ENCODE results near the gene UVSSA.
A peak's percentile ranks its signal among the peaks of the same experiment; 100 is the strongest.
"Not testable (repeated sequence)": the region's sequence is repeated elsewhere in the genome, so short reads cannot be mapped to it uniquely, and the experiment has no call there.

Gene UVSSA

DNA sequence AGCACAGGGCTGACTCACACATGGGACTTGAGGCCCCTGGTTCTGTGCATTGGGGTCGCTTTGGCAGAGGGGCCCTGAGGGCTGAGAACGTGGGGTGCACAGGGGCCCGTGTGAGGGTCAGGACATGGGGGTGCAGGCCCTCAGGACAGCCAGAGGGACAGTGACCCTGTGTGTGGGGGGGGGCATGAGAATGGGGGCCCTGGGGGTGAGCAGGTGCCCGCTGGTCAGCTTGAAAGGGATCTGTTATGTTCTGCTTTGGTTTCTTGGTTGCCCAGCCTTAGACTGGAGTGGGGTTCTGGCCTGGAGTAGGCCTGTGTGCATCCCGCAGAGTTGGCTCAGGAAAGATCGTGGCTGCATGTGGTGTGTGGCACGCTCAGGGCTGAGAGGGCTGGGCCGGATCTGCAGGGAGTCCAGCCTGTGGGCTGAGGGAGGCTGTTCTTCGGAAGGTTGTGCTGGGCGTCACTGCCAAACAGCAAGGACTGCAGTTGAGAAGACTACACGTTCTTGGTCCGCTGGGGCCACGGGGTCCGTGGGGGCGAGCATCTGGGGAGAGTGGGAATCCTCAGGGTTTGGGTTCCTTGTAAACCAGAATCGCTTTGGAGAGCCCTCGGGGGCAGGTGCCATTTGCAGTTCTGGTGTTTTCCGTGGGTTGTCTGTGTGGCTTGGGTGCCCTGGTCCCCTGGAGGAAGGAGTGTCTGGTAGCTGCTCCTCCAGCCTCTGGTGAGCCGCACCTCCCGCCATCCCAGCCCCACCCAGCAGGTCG lies 15.2 kb upstream of the UVSSA start:
- Mint-ChIP-seq H3K4me3 (no peak overlapping the region), H3K4me1 (ENCODE audit: low read depth) (peaks cover 58% of the 10 kb centered on the region), H3K9me3 (peaks cover 6% of the 10 kb centered on the region), H3K27me3 (no peaks in the 10 kb centered on the region), H3K36me3 (ENCODE audit: low read depth) (peaks cover 22% of the 10 kb centered on the region), H3K27ac (peak overlapping the region; percentile 66)
- intact Hi-C loops (cut with micrococcal nuclease): no loop called here

DNA sequence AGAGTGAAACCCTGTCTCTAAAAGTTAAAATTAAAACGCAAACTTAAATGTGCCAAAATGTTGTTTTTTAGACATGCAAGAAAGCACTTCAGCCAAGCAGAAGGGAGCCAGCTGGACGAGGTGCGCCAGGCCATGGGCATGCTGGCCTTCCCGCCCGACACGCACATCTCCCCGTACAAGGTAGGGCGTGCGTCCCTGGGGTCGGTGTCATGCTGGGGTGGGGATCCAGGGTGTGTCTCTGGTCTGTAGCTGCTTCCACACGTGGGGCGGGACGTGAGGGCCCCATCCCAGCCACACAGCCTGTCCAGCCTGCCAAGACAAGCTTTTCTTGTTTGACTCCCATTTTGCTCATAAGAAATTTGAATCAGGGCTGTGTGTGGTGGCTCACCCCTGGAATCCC lies 14.3 kb upstream of the UVSSA start:
- Mint-ChIP-seq H3K36me3 (ENCODE audit: low read depth) (peaks cover 31% of the 10 kb centered on the region), H3K4me3 (no peak overlapping the region), H3K27ac (peak overlapping the region; percentile 66), H3K27me3 (no peaks in the 10 kb centered on the region), H3K9me3 (peaks cover 6% of the 10 kb centered on the region), H3K4me1 (ENCODE audit: low read depth) (peaks cover 58% of the 10 kb centered on the region)
- intact Hi-C loops (cut with micrococcal nuclease): no loop called here

DNA sequence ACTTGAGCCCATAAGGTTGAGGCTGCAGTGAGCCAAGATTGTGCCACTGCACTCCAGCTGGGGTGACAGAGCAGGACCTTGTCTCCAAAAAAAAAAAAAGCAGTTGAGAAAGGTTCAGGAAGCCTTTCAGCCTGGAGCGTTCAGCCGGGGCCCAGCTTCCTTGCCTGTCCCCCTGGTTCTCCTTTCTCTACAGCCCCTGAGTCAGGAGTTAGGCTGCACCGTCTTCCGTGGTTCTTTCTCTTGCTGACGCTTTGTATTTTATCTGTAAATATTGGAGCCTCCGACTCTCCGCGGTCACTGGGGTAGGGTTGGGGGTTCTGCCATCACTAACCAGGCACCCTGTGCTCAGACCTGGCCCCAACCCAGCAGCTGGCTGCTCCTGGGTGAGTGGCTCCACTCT lies 13.8 kb upstream of the UVSSA start:
- Mint-ChIP-seq H3K4me1 (ENCODE audit: low read depth) (peaks cover 58% of the 10 kb centered on the region), H3K36me3 (ENCODE audit: low read depth) (peaks cover 36% of the 10 kb centered on the region), H3K4me3 (peak overlapping the region; percentile 47), H3K27me3 (no peaks in the 10 kb centered on the region), H3K27ac (peak overlapping the region; percentile 66), H3K9me3 (peaks cover 6% of the 10 kb centered on the region)
- intact Hi-C loops (cut with micrococcal nuclease): no loop called here

DNA sequence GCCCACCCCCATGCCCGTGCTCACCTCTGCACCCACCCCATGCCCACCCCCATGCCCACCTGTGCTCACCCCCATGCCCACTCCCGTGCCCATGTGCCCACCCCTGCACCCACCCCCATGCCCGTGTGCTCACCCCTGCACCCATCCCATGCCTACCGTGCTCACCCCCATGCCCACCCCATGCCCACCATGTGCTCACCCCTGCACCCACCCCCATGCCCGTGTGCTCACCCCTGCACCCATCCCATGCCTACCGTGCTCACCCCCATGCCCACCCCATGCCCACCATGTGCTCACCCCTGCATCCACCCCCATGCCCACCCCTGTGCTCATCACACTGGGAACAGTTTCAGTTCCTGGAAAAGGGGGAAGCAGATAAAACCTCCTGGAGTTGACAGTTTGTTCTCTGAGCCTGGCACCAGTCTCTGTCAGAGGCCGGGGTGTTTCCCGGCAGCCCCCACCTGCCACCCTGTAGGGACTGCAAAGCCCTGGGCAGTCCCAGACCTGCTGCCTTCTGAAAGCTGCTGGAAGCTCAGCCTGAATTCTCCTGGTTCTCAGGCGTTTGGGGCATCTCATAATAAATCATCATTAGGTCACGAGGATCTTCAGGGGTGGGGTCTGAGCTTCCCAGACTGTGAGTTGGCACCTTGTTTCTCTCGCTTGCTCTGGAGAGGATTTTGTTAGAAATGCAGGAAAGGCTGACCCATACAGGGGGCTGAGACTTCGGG lies 13.0 kb upstream of the UVSSA start:
- Mint-ChIP-seq H3K36me3 (ENCODE audit: low read depth) (peaks cover 44% of the 10 kb centered on the region), H3K4me1 (ENCODE audit: low read depth) (peaks cover 58% of the 10 kb centered on the region), H3K4me3 (peak overlapping the region; percentile 25), H3K27ac (peak overlapping the region; percentile 80), H3K9me3 (peaks cover 10% of the 10 kb centered on the region)
- H3K27me3 Mint-ChIP-seq; intact Hi-C loops (cut with micrococcal nuclease): not testable (repeated sequence)

DNA sequence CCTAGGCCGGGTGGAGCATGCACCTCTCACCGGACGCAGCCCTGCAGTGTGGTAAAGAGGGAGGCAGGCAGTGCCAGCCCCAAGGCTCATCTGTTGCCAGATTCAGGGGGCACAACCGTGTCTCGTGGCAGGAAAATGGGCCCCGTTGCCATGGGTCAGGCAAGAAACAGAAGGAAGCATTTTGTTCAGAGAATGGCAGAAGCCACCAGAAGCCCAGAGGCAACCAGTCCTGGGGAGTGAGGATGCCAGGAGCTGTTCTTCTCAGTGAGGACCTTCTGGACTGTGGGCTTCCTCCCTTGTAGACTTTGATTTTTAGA lies 12.5 kb upstream of the UVSSA start:
- no peaks in the 10 kb centered on the region for H3K27me3 Mint-ChIP-seq
- peaks cover 49% of the 10 kb centered on the region for H3K36me3 Mint-ChIP-seq (ENCODE audit: low read depth)
- peak overlapping the region; percentile 25 for H3K4me3 Mint-ChIP-seq
- peaks cover 15% of the 10 kb centered on the region for H3K9me3 Mint-ChIP-seq
- peaks cover 53% of the 10 kb centered on the region for H3K4me1 Mint-ChIP-seq (ENCODE audit: low read depth)
- intact Hi-C loops (cut with micrococcal nuclease): no loop called here
- peak overlapping the region; percentile 80 for H3K27ac Mint-ChIP-seq

DNA sequence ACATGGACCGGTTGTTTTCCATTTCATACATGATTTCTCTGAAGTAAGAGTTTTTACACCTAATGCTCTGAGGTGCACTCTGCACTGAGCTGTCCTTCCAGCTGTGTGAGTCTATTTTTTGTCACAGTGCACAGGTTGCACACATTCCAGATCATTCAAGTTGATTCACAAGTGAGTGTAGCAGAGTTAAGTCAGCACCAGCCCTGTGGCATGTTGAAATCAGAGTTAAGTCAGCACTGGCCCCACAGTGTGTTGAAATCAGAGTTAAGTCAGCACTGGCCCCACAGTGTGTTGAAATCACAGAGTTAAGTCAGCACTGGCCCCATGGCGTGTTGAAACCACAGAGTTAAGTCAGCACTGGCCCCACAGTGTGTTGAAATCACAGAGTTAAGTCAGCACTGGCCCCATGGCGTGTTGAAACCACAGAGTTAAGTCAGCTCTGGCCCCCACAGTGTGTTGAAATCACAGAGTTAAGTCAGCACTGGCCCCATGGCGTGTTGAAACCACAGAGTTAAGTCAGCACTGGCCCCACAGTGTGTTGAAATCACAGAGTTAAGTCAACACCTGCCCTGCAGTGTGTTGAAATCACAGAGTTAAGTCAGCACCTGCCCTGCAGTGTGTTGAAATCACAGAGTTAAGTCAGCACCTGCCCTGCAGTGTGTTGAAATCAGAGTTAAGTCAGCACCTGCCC lies 11.7 kb upstream of the UVSSA start:
- intact Hi-C loops (cut with micrococcal nuclease); H3K4me3 Mint-ChIP-seq; H3K27me3 Mint-ChIP-seq: not testable (repeated sequence)
- Mint-ChIP-seq H3K27ac (peak overlapping the region; percentile 80), H3K4me1 (ENCODE audit: low read depth) (peaks cover 49% of the 10 kb centered on the region), H3K9me3 (peaks cover 15% of the 10 kb centered on the region), H3K36me3 (ENCODE audit: low read depth) (peaks cover 57% of the 10 kb centered on the region)

DNA sequence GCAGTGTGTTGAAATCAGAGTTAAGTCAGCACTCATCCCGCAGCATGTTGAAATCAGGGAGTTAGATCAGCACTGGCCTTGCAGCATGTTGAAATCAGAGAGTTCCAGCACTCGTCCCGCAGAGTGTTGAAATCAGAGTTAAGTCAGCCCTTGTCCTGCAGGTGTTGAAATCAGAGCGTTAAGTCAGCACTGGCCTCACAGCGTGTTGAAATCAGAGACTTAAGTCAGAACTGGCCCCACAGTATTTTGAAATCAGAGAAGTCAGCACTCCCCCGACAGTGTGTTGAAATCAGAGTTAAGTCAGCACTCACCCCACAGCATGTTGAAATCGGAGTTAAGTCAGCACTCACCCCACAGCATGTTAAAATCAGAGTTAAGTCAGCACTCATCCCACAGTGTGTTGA lies 10.9 kb upstream of the UVSSA start:
- Mint-ChIP-seq H3K36me3 (ENCODE audit: low read depth) (peaks cover 65% of the 10 kb centered on the region), H3K9me3 (peaks cover 15% of the 10 kb centered on the region), H3K4me1 (ENCODE audit: low read depth) (peaks cover 43% of the 10 kb centered on the region), H3K4me3 (no peak overlapping the region), H3K27me3 (no peaks in the 10 kb centered on the region), H3K27ac (no peak overlapping the region)
- intact Hi-C loops (cut with micrococcal nuclease): no loop called here

DNA sequence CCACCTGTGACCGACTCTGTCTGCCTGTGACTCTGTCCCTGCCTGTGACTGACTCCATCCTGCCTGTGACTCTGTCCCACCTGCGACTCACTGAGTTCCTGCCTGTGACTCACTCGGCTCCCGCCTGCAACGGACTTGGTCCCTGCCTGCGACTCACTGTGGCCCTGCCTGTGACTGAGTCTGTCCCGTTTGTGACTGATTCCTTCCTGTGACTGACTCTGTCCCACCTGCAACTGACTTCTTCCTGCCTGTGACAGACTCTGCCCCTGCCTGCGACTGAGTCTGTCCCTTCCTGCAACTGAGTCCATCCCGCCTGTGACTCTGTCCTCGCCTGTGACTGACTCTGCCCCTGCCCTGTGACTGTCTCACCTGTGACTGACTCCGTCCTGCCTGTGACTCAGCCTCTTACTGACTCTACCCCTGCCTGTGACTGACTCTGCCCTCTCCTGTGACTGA lies 9.6 kb upstream of the UVSSA start:
- H3K27ac Mint-ChIP-seq: no peak overlapping the region
- H3K27me3 Mint-ChIP-seq: no peaks in the 10 kb centered on the region
- peaks cover 73% of the 10 kb centered on the region for H3K36me3 Mint-ChIP-seq (ENCODE audit: low read depth)
- H3K4me3 Mint-ChIP-seq: no peak overlapping the region
- H3K9me3 Mint-ChIP-seq: peaks cover 15% of the 10 kb centered on the region
- peaks cover 38% of the 10 kb centered on the region for H3K4me1 Mint-ChIP-seq (ENCODE audit: low read depth)
- intact Hi-C loops (cut with micrococcal nuclease): no loop called here

DNA sequence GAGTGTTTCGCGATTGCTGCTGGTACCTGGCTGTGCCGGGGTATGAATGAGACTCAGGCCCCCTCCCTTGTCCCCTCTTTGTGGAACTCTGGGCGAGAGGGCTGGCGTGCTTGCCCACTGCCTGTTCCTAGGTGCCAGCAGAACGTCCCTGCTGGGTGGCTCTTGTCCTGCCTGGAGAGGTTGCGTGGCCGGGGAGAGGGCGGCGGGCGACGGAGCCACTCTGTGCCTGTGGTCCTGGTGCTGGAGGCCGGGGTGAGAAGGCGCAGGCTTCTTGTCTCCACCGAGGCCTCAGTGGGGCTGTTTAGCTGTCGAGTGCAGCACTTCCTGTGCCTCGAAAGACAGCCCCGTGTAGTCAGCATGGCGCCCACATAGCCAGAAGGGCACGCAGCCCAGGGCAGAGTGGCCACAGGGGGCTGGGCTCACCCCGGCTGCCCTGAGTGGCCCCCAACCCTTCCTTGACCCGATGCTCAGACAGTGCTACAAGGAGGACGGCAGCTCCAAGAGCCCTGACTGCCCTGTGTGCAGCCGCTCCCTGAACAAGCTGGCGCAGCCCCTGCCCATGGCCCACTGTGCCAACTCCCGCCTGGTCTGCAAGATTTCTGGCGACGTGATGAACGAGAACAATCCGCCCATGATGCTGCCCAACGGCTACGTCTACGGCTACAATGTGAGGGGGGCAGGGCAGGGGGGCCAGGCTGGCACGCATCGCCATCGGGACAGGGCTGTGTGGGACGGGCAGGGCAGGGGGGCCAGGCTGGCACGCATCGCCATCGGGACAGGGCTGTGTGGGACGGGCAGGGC lies 8.9 kb upstream of the UVSSA start:
- Mint-ChIP-seq H3K4me3 (no peak overlapping the region), H3K27me3 (no peaks in the 10 kb centered on the region), H3K4me1 (ENCODE audit: low read depth) (peaks cover 30% of the 10 kb centered on the region), H3K9me3 (peaks cover 15% of the 10 kb centered on the region), H3K27ac (no peak overlapping the region), H3K36me3 (ENCODE audit: low read depth) (peaks cover 73% of the 10 kb centered on the region)
- intact Hi-C loops (cut with micrococcal nuclease): no loop called here

DNA sequence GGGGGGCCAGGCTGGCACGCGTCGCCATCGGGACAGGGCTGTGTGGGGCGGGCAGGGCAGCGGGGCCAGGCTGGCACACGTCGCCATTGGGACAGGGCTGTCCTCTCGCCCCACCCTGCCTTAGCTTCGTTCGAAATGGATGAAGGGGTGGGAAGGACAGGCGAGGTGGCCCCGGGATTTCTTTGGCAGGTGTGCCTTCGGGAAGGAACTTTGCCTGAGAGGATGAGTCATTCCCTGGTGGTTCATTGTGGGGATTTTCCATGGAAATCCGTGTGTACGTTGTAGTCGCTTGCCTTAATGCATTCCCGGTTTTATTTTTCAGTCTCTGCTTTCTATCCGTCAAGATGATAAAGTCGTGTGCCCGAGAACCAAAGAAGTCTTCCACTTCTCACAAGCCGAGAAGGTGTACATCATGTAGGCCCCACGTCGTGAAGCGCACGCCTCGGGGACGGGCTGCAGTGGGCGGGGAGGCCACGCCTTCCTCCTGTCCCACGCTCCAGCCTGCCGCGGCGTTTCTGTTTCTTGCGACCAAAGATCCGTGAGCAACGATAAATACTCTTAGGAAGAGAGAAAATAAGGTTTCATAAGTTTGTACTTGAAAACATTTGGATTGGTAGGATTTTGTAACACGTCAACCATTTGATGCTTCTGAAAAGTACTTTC lies 8.1 kb upstream of the UVSSA start:
- Mint-ChIP-seq H3K27me3 (no peaks in the 10 kb centered on the region), H3K36me3 (ENCODE audit: low read depth) (peaks cover 73% of the 10 kb centered on the region), H3K27ac (no peak overlapping the region), H3K9me3 (peaks cover 15% of the 10 kb centered on the region), H3K4me3 (no peak overlapping the region), H3K4me1 (ENCODE audit: low read depth) (peaks cover 26% of the 10 kb centered on the region)
- intact Hi-C loops (cut with micrococcal nuclease): no loop called here

DNA sequence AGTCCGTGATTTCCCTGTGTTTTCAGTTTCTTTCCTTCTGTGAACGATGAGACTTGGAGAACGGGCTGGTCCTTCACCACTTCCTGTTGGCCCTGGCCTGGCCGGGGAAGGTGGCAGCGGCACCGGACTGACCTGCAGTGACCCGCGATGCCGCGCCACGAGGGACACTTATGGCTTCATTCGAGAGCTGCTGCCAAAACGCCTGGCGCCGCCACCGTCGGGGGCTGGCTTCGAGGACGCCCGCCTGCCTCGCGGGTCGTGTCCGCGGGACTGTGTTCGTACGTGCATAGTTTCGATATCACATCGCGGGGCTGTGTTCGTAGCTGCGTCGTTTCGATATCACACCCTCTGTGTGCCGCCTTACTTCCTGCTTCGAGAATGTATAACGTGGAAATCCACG lies 7.5 kb upstream of the UVSSA start:
- H3K27ac Mint-ChIP-seq: no peak overlapping the region
- peaks cover 71% of the 10 kb centered on the region for H3K36me3 Mint-ChIP-seq (ENCODE audit: low read depth)
- H3K9me3 Mint-ChIP-seq: peaks cover 15% of the 10 kb centered on the region
- intact Hi-C loops (cut with micrococcal nuclease): no loop called here
- H3K27me3 Mint-ChIP-seq: no peaks in the 10 kb centered on the region
- no peak overlapping the region for H3K4me3 Mint-ChIP-seq
- peaks cover 22% of the 10 kb centered on the region for H3K4me1 Mint-ChIP-seq (ENCODE audit: low read depth)

DNA sequence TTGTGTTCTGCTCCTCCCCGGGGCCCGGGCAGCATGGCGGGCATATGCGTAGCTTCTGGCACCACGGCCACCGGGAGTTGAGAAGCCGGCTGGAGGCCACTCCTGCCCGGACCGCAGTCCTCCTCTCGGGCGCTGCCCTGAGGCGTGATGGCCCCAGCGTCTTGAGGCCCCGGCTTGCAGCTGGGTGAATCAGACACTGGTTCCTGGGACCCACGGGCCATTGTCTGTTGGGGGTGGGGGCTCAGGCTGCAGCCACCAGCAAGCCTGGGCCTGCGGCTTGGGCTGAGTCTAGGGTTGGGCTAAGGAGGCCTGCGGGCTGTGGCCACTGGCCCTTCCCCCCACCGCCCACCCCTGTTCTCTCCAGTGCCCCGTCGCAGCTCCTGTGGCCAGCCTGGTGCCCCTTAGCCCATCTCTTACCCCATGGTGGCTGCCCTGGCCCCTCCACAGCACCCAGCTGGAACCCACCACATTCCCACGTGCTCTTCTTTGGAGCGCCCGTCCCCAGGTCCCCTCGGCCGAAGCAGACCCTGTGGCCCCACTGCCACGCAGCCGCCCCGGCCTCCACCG lies 6.7 kb upstream of the UVSSA start:
- H3K36me3 Mint-ChIP-seq (ENCODE audit: low read depth): peaks cover 67% of the 10 kb centered on the region
- H3K4me3 Mint-ChIP-seq: no peak overlapping the region
- peaks cover 22% of the 10 kb centered on the region for H3K4me1 Mint-ChIP-seq (ENCODE audit: low read depth)
- peaks cover 15% of the 10 kb centered on the region for H3K9me3 Mint-ChIP-seq
- intact Hi-C loops (cut with micrococcal nuclease): loop anchor here (10.0 kb wide), 1 partner anchor 385 kb away; the partner anchor contains the start of genes TACC3 and TMEM129
- no peak overlapping the region for H3K27ac Mint-ChIP-seq
- no peaks in the 10 kb centered on the region for H3K27me3 Mint-ChIP-seq

DNA sequence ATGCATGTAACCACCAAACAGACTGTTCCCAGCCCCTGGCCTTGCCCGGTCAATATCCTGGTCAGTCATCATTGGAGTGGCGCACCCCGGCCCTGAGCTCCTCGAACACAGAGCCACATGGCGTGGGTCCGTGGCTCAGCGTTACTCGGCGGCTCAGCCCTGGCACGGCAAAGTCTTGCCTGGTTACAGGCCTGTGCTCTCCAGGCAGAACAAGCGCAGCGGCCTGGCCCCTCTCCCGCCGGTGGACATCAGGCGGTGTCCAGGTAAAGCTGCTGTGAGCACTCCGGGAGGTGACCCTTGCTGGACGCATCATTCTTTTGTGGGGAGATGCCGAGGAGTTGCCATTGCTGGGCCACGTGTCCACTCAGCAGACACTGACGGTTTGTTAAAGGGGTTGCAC lies 6.1 kb upstream of the UVSSA start:
- H3K27me3 Mint-ChIP-seq: no peaks in the 10 kb centered on the region
- H3K36me3 Mint-ChIP-seq (ENCODE audit: low read depth): peaks cover 67% of the 10 kb centered on the region
- peaks cover 28% of the 10 kb centered on the region for H3K4me1 Mint-ChIP-seq (ENCODE audit: low read depth)
- no peak overlapping the region for H3K4me3 Mint-ChIP-seq
- H3K9me3 Mint-ChIP-seq: peaks cover 15% of the 10 kb centered on the region
- intact Hi-C loops (cut with micrococcal nuclease): loop anchor here (10.0 kb wide), 1 partner anchor 384 kb away; the partner anchor contains the start of genes TACC3 and TMEM129
- H3K27ac Mint-ChIP-seq: no peak overlapping the region

Measured in dendritic cell treated with granulocyte-macrophage colony-stimulating factor and Interleukin-4, amounts not matched to agents 40 ng/mL and 50 ng/mL, for 4 days (primary cell).